H1 (cell line): ENCODE data around the gene P2RY11. TPM values are rescaled to one million over a fixed set of nuclear protein-coding genes. Genes with fewer than 3 reads are reported as not detected.

Experiments used
- CTCF ChIA-PET: fragments of 300-600 bp; sonication (Branson Sonifier 250); formaldehyde crosslinking; loops from one replicate; lab custom pipeline; 2021; ENCODE audit not compliant: partially characterized antibody; lab: Charles Lee
- POLR2A ChIA-PET: fragments of 300-600 bp; sonication (Branson Sonifier 250); formaldehyde crosslinking; loops from one replicate; lab custom pipeline; 2021; ENCODE audit warnings: inconsistent platforms; ENCODE audit not compliant: partially characterized antibody; lab: Charles Lee
- DNase-seq, 2 experiments: peaks; one replicate each; pipeline versions ENCODE4 v3.0.0 to v3.0.0-alpha.2; 2010 to 2022; ENCODE audit warnings: low spot score in 2 of 2, low read depth in 1 of 2, mixed read lengths in 1 of 2
- FAIRE-seq: peaks from 2 replicates; lab custom pipeline; 2011; peaks lifted over from hg19 to GRCh38; lab: Jason Lieb, UNC
- H2AFZ ChIP-seq: 2 replicates; pipeline ENCODE4 v1.8.1; 2012; ENCODE audit warnings: low read length, inconsistent platforms
- H2AK5ac ChIP-seq: 2 replicates; pipeline ENCODE4 v1.6.1; 2013; ENCODE audit warnings: low read depth, low read length
- H2BK120ac ChIP-seq: replicated peaks from 2 replicates; pipeline ENCODE3; 2013; ENCODE audit warnings: low read depth, low read length, inconsistent platforms
- H2BK12ac ChIP-seq: 2 replicates; pipeline ENCODE4 v1.6.1; 2013; ENCODE audit warnings: low read depth, low read length
- H2BK15ac ChIP-seq: 2 replicates; pipeline ENCODE4 v1.6.1; 2013; ENCODE audit warnings: low read length
- H2BK20ac ChIP-seq: 2 replicates; pipeline ENCODE4 v1.6.1; 2013; ENCODE audit warnings: low read length
- H2BK5ac ChIP-seq: 2 replicates; pipeline ENCODE4 v1.6.1; 2013; ENCODE audit warnings: low read depth, low read length
- H3K14ac ChIP-seq: 2 replicates; pipeline ENCODE4 v1.6.1; 2013; ENCODE audit warnings: inconsistent platforms; ENCODE audit not compliant: insufficient read length
- H3K18ac ChIP-seq: 2 replicates; pipeline ENCODE4 v1.6.1; 2013; ENCODE audit warnings: low read length; ENCODE audit errors: extremely low read depth
- H3K23ac ChIP-seq: 2 replicates; pipeline ENCODE4 v1.6.1; 2013; ENCODE audit warnings: inconsistent platforms; ENCODE audit not compliant: insufficient read length
- H3K23me2 ChIP-seq: 2 replicates; pipeline ENCODE4 v1.6.1; 2013; ENCODE audit warnings: low read depth, low read length
- H3K27ac ChIP-seq: 2 replicates; pipeline ENCODE4 v1.6.1; 2011; ENCODE audit warnings: low read depth, low read length, inconsistent platforms
- H3K27me3 ChIP-seq, 4 experiments: replicated peaks in 1 of 4; 1 replicate in 1 of 4; 2 replicates in 3 of 4; pipeline versions ENCODE4 v1.6.1 to v1.8.1; 2011 to 2013; ENCODE audit warnings: low read length in 3 of 4, mild to moderate bottlenecking in 3 of 4, inconsistent platforms in 2 of 4, mixed read lengths in 2 of 4, moderate library complexity in 1 of 4; ENCODE audit not compliant: control insufficient read depth in 3 of 4, insufficient read depth in 3 of 4; ENCODE audit errors: extremely low read depth in 1 of 4
- H3K36me3 ChIP-seq, 4 experiments: 2 replicates each; pipeline versions ENCODE4 v1.6.1 to v1.8.1; 2011 to 2013; ENCODE audit warnings: mild to moderate bottlenecking in 4 of 4, low read length in 3 of 4, moderate library complexity in 2 of 4, control low read depth in 1 of 4, inconsistent platforms in 1 of 4; ENCODE audit not compliant: insufficient read depth in 4 of 4, control insufficient read depth in 2 of 4
- H3K4ac ChIP-seq: replicated peaks from 2 replicates; pipeline ENCODE3; 2013; ENCODE audit warnings: low read length, low read depth, mixed read lengths, inconsistent platforms; ENCODE audit not compliant: insufficient read length
- H3K4me1 ChIP-seq, 4 experiments: replicated peaks in 1 of 4; 1 replicate in 1 of 4; 2 replicates in 3 of 4; pipeline versions ENCODE4 v1.6.1 to v1.8.1; 2011 to 2013; ENCODE audit warnings: low read length in 3 of 4, inconsistent platforms in 2 of 4, mixed read lengths in 1 of 4; ENCODE audit not compliant: insufficient read depth in 4 of 4, control insufficient read depth in 3 of 4
- H3K4me2 ChIP-seq, 2 experiments: 2 replicates each; pipeline versions ENCODE4 v1.6.1 to v1.8.1; 2011 to 2013; ENCODE audit warnings: low read depth in 2 of 2, low read length in 2 of 2, control low read depth in 1 of 2, inconsistent platforms in 1 of 2, mild to moderate bottlenecking in 1 of 2; ENCODE audit not compliant: insufficient read depth in 1 of 2
- H3K4me3 ChIP-seq, 4 experiments: fragments of 200-600, 300-600 bp in 1 of 4; sonication (generic), shearing (Covaris generic), sonication (Bioruptor Twin) in 1 of 4; 2 replicates each; pipeline versions ENCODE4 v1.5.1 to v1.8.1; 2011 to 2016; ENCODE audit warnings: low read length in 4 of 4, low read depth in 3 of 4, control low read depth in 2 of 4, inconsistent platforms in 2 of 4, mild to moderate bottlenecking in 2 of 4, mixed read lengths in 1 of 4, moderate library complexity in 1 of 4; ENCODE audit not compliant: insufficient read depth in 2 of 4; ENCODE audit errors: extremely low read depth in 1 of 4
- H3K56ac ChIP-seq: replicated peaks from 2 replicates; pipeline ENCODE3; 2013; ENCODE audit warnings: low read depth, mild to moderate bottlenecking, mixed read lengths, low read length, inconsistent platforms; ENCODE audit not compliant: insufficient read length
- H3K79me1 ChIP-seq: 2 replicates; pipeline ENCODE4 v1.6.1; 2013; ENCODE audit warnings: low read depth, low read length, control low read depth
- H3K79me2 ChIP-seq, 2 experiments: 2 replicates each; pipeline versions ENCODE4 v1.6.1 to v1.8.1; 2012 to 2013; ENCODE audit warnings: low read length in 2 of 2, mild to moderate bottlenecking in 2 of 2, inconsistent platforms in 1 of 2; ENCODE audit not compliant: insufficient read depth in 2 of 2, control insufficient read depth in 1 of 2
- H3K9ac ChIP-seq, 4 experiments: replicated peaks in 1 of 4; 1 replicate in 1 of 4; 2 replicates in 3 of 4; pipeline versions ENCODE4 v1.6.1 to v1.8.1; 2011 to 2013; ENCODE audit warnings: low read depth in 3 of 4, low read length in 3 of 4, control low read depth in 2 of 4, mild to moderate bottlenecking in 2 of 4, moderate library complexity in 2 of 4, inconsistent platforms in 1 of 4; ENCODE audit errors: extremely low read depth in 1 of 4
- H3K9me3 ChIP-seq, 2 experiments: 2 replicates each; pipeline versions ENCODE4 v1.6.1 to v1.8.1; 2012 to 2013; ENCODE audit warnings: mild to moderate bottlenecking in 2 of 2, moderate library complexity in 2 of 2, control low read depth in 1 of 2, inconsistent platforms in 1 of 2, low read depth in 1 of 2, low read length in 1 of 2, mixed read lengths in 1 of 2; ENCODE audit not compliant: insufficient read depth in 2 of 2
- H4K20me1 ChIP-seq, 2 experiments: replicated peaks in 1 of 2; 2 replicates each; pipeline versions ENCODE3 to v1.8.1; 2011 to 2013; ENCODE audit warnings: inconsistent platforms in 2 of 2, low read length in 2 of 2, mild to moderate bottlenecking in 1 of 2; ENCODE audit not compliant: insufficient read depth in 2 of 2, control insufficient read depth in 1 of 2
- H4K5ac ChIP-seq: 2 replicates; pipeline ENCODE4 v1.6.1; 2013; ENCODE audit warnings: low read length, low read depth, mixed read lengths, inconsistent platforms; ENCODE audit not compliant: insufficient read length
- H4K8ac ChIP-seq: 2 replicates; pipeline ENCODE4 v1.8.0; 2013; ENCODE audit warnings: mild to moderate bottlenecking, moderate library complexity, low read length, inconsistent platforms; ENCODE audit not compliant: insufficient read depth; ENCODE audit errors: extremely low read depth
- H4K91ac ChIP-seq: replicated peaks from 2 replicates; pipeline ENCODE3; 2013; ENCODE audit warnings: low read length, mixed read lengths, inconsistent platforms; ENCODE audit not compliant: insufficient read length
- CHD2 ChIP-seq: IDR thresholded peaks from 2 replicates; pipeline ENCODE4 v1.6.1; 2012; ENCODE audit warnings: low read length, improper control_type of control experiment
- CREB1 ChIP-seq: IDR thresholded peaks from 2 replicates; pipeline ENCODE4 v1.6.1; 2012; ENCODE audit warnings: inconsistent platforms
- GTF2F1 ChIP-seq: IDR thresholded peaks from 2 replicates; pipeline ENCODE4 v1.6.1; 2012; ENCODE audit warnings: low read depth, low read length, improper control_type of control experiment, borderline replicate concordance
- KDM5A ChIP-seq: fragments of 200-600 bp; IDR thresholded peaks from 2 replicates; pipeline ENCODE4 v1.7.1; 2012; ENCODE audit warnings: mild to moderate bottlenecking, low read length, inconsistent platforms, mixed read lengths
- POLR2A ChIP-seq, 2 experiments: IDR thresholded peaks; 1 replicate in 1 of 2; 2 replicates in 1 of 2; pipeline ENCODE4 v1.6.1; 2011; ENCODE audit warnings: low read depth in 2 of 2, low read length in 2 of 2, mild to moderate bottlenecking in 2 of 2; ENCODE audit errors: control extremely low read depth in 1 of 2
- POLR2AphosphoS5 ChIP-seq: IDR thresholded peaks from 2 replicates; pipeline ENCODE4 v1.6.1; 2011; ENCODE audit warnings: low read depth, low read length
- RAD21 ChIP-seq, 2 experiments: IDR thresholded peaks in 1 of 2; conservative IDR thresholded peaks in 1 of 2; 2 replicates each; pipeline ENCODE4 v1.6.1; 2011; ENCODE audit warnings: low read depth in 2 of 2, low read length in 2 of 2, improper control_type of control experiment in 1 of 2, inconsistent platforms in 1 of 2, mild to moderate bottlenecking in 1 of 2, moderate library complexity in 1 of 2
- SP1 ChIP-seq: IDR thresholded peaks from 2 replicates; pipeline ENCODE4 v1.6.1; 2011; ENCODE audit warnings: low read depth, low read length
- YY1 ChIP-seq: IDR thresholded peaks from 2 replicates; pipeline ENCODE4 v1.6.1; 2011; ENCODE audit warnings: low read depth, mild to moderate bottlenecking, low read length
- WGBS, 2 experiments: shearing (Covaris generic) in 1 of 2; methylation state at CpG; one replicate each; pipeline versions ENCODE4 v1.1.6 to v1.1.7; 2013 to 2015; ENCODE audit warnings: low lambda C conversion rate in 2 of 2, mixed read lengths in 2 of 2, inconsistent platforms in 1 of 2, low coverage in 1 of 2, missing lambda C conversion rate in 1 of 2; ENCODE audit not compliant: insufficient replicate concordance in 2 of 2, insufficient coverage in 1 of 2, insufficient read length in 1 of 2; ENCODE audit errors: extremely low coverage in 1 of 2, missing lambda C conversion rate in 1 of 2; 5-methylcytosine and 5-hydroxymethylcytosine counted together
- polyA plus RNA-seq, 7 experiments: library from polyadenylated mRNA; depleted of rRNA in 3 of 7; stranded (reverse) in 5 of 7; unstranded in 2 of 7; fragments of >200 nt in 5 of 7; fragments of 200-250 nt in 2 of 7; gene quantifications; 1 replicate in 5 of 7; 2 replicates in 1 of 7; 4 replicates in 1 of 7; pipeline versions ENCODE4 v1.2.1 to v1.2.3, GENCODE V29; 2011 to 2013; ENCODE audit warnings: missing spikeins in 2 of 7, mixed read lengths in 2 of 7
- total RNA-seq: library from RNA; stranded (reverse); fragmentation: NEBNext Ultra II Directional; extraction: Animal tissue kit (Norgen Biotek cat#: 25700); gene quantifications from 2 replicates; pipeline ENCODE4 v1.2.1, GENCODE V29; 2021

Gene P2RY11
- total and polyA plus RNA-seq, 2 of the 8 experiments (the other 6 are each of a cell fraction or from before 2014, with no cell fraction given) = 9.2 to 18.0 TPM

DNA sequence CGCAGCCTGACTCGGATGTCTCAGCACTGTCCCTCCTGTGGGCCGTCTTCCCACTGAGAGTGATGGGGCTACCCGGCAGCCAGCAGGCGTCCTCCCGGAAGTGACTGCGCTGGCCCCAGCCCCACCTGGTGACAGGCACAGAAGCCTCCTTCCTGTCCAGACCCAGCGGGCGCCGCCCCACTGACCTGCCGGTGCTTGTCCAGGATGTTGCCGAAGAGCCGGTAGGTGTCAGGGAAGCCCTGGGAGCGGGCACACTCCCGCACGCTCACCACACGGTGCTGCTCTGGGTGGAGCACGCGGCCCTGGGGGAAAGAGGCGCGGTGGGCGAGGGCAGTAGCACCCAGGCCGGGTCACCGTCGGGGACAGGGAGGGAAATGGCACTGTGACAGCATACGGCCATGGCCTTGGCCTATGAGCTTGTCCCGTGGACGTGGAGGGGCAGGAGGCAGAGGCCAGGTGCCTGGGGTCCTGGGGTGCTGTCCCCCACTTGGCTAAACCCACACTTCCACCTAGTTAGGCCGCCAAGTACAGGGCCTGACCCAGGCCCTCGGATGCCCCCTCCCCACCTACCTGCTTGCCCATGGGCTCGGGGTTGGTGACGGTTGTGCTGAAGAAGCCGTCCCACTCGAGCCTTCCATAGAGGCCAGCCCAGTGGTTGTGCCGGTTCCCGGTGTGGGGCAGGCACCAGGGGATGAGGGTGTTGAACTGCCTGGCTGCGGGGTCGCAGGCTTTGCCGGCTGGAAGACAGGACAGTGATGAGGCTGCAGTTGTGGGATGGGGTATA is 24.2 kb downstream of the P2RY11 start:
- H3K14ac ChIP-seq = no peak overlapping the region
- no peaks in the 10 kb centered on the region for H3K27me3 ChIP-seq
- no peak overlapping the region for H3K23ac ChIP-seq
- H4K8ac ChIP-seq = no peak overlapping the region; the same call in 1 of the 2 replicates
- no peak overlapping the region for H3K4me3 ChIP-seq
- no peaks in the 10 kb centered on the region for H3K79me2 ChIP-seq
- no peaks in the 10 kb centered on the region for H3K4me1 ChIP-seq
- TF ChIP-seq YY1 (no peak), KDM5A (no peak), GTF2F1 (no peak), CREB1 (no peak), POLR2AphosphoS5 (peak; percentile 16; the same call in 1 of the 2 replicates), POLR2A (IDR thresholded peaks at IDR 0.05; ENCODE audit: control extremely low read depth in 1 of 2, low read depth in 2 of 2, low read length in 2 of 2) (no peak), CHD2 (no peak), SP1 (no peak), RAD21 (IDR thresholded peaks at IDR 0.05 in 1 of 2, conservative IDR thresholded peaks at IDR 0.05 in 1 of 2; ENCODE audit: low read depth in 2 of 2, low read length in 2 of 2) (no peak)
- TF ChIP-seq, all 59 proteins: peak for 1
- Histone ChIP-seq H3K9me3 (no peaks in the 10 kb centered on the region), H2BK20ac (no peak overlapping the region), H3K27ac (no peak overlapping the region), H3K4ac (no peak overlapping the region), H2BK120ac (no peak overlapping the region), H2BK12ac (no peak overlapping the region), H4K5ac (no peak overlapping the region), H2AK5ac (no peak overlapping the region), H3K23me2 (no peaks in the 10 kb centered on the region), H3K18ac (no peak overlapping the region), H4K91ac (no peak overlapping the region), H3K4me2 (no peak overlapping the region), H2BK15ac (no peak overlapping the region), H3K79me1 (no peaks in the 10 kb centered on the region), H4K20me1 (peaks cover 3 to 23% of the 10 kb centered on the region in 2 experiments), H2AFZ (no peak overlapping the region), H3K36me3 (peaks cover 38 to 86% (median 67%) of the 10 kb centered on the region in 4 experiments), H3K56ac (no peak overlapping the region), H3K9ac (no peak overlapping the region), H2BK5ac (no peak overlapping the region)
- 95% methylated on average over 35 of the region's 39 CpGs; no CpG with 5 or more reads in 1 of the 2 experiments for WGBS, 2 experiments
- FAIRE-seq (no peak), DNase-seq (no peak)
- CTCF ChIA-PET = interaction anchor here (1.2 kb wide), 1 partner anchor 114 kb away, joined by 3 read pairs; no protein-coding TSS in a partner anchor
- POLR2A ChIA-PET = interaction anchor here (0.5 to 29.1 kb wide), 5 partner anchors 13 to 198 kb away, joined by 3 to 412 read pairs (median 3); partner anchors contain the start of genes ANGPTL6, EIF3G, P2RY11 and PPAN
